Measurements from ENCODE around the gene TCL1B.

DNA sequence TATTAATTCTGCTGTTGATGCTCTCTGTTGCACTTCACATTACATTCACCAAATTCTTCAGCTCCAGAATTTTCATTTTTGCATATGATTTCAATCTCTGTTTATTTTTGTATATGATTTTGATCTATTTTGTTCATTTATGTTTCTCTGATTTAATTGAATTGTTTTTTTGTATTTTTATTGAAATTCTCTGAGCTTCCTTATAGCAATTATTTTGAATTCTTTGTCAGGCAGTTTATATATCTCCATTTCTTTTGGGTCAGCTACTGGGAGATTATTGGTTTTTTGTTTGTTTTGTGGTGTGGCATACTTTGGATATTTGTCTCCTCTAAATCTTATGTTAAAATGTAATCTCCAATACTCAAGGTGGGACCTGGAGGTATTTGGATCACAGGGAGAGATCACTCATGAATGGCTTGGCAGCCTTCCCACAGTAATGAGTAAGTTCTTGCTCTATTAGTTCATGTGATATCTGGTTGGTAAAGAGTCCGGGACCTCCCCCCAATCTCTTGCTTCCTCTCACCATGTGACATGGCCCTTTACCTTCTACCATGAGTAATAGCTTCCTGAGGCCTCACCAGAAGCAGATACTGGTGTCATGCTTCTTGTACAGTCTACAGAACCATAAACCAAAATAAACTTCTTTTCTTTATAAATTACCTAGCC, 36.4 kb downstream of the TCL1B start:
- TF ChIP-seq BCL11A (IDR thresholded peaks at IDR 0.05; ENCODE audit: low read depth in 2 of 2, low read length in 2 of 2) (no peak), POU5F1 (IDR thresholded peaks at IDR 0.05; ENCODE audit: low read depth, low read length) (no peak), RBBP5 (IDR thresholded peaks at IDR 0.05; ENCODE audit: borderline replicate concordance, low read depth, low read length) (no peak)
